ENCODE measurements around the gene UBE2K. TPM values are rescaled to one million over a fixed set of nuclear protein-coding genes. Genes with fewer than 3 reads are reported as not detected.
A peak's percentile ranks its signal among the peaks of the same experiment; 100 is the strongest.
"Not testable (repeated sequence)": the region's sequence is repeated elsewhere in the genome, so short reads cannot be mapped to it uniquely, and the experiment has no call there.

Gene UBE2K
- total RNA-seq (10 to 100 TPM; 17.6 to 63.8 (median 52.2) TPM), polyA plus RNA-seq (10 to 100 TPM; 14.5 to 58.7 TPM)
- long read RNA-seq, donor 1, full-length matches to known transcripts = 20 of 35 reads
- long read RNA-seq, donor 1, partial matches to known transcripts = 2 of 35 reads
- long read RNA-seq, donor 1, other reads (novel, unspliced or antisense) = 13 of 35 reads
- long read RNA-seq, donor 2, full-length matches to known transcripts = 34 of 116 reads
- long read RNA-seq, donor 2, partial matches to known transcripts = 71 of 116 reads
- long read RNA-seq, donor 2, other reads (novel, unspliced or antisense) = 11 of 116 reads
- long read RNA-seq, donor 3, full-length matches to known transcripts = 18 of 26 reads
- long read RNA-seq, donor 3, partial matches to known transcripts = 4 of 26 reads
- long read RNA-seq, donor 3, other reads (novel, unspliced or antisense) = 4 of 26 reads

DNA sequence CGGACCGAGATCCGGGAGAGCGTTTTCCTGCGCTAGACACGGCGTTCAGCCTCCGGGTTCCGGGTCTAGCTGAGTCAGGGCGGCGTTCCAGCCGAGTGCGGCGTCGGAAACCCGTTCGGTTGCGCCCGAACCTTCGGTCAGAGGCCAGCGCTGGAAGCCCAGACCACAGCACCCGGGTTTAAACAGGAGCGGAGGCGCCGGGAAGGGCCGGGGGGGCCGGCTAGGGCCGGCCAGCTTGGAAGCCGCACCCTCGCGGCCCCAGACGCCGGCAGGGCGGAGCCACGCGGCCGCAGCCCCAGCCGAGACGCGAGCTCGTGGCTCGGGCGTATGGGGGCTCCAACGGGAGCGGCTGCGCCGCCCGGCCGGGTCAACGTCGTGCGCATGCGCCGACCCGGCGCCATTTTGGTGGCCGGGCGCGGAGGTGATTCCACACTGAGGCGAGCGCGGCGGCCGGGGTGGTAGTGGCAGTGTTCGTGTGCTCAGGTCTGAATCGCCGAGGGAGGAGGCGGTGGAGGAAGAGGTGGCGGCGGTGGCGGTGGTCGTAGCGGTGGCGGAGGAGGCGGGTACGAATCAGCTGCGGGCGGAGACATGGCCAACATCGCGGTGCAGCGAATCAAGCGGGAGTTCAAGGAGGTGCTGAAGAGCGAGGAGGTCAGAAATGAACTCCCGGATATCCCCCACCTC is at the start of gene UBE2K:
UBE2K (plus strand) TSS at position 397 of the 684 bp plus-strand sequence; CDS start at position 589, 192 bp downstream.
- peak within 1 kb of the TSS; percentile 62 to 87 for H3K27ac ChIP-seq
- H3K9me3 ChIP-seq = no peaks in the 10 kb centered on the region
- peak; percentile 87 to 94 (median 88) for DNase-seq
- 0 to 1% (median 1%) methylated on average over 77 to 84 of the region's 84 CpGs for WGBS, 3 donors
- H3K36me3 ChIP-seq = no peaks in the 10 kb centered on the region
- no peaks in the 10 kb centered on the region for H3K27me3 ChIP-seq
- H3K4me1 ChIP-seq (ENCODE audit: insufficient read depth) = no peaks in the 10 kb centered on the region
- intact Hi-C loops (cut with DNase I) = loop anchor here in 3 of 4 donors (2.0 to 5.0 kb wide), 2 partner anchors 279 kb away; partner anchors contain the start of gene PDS5A (in 3 of the 3)
- TF ChIP-seq, protein P1, sequence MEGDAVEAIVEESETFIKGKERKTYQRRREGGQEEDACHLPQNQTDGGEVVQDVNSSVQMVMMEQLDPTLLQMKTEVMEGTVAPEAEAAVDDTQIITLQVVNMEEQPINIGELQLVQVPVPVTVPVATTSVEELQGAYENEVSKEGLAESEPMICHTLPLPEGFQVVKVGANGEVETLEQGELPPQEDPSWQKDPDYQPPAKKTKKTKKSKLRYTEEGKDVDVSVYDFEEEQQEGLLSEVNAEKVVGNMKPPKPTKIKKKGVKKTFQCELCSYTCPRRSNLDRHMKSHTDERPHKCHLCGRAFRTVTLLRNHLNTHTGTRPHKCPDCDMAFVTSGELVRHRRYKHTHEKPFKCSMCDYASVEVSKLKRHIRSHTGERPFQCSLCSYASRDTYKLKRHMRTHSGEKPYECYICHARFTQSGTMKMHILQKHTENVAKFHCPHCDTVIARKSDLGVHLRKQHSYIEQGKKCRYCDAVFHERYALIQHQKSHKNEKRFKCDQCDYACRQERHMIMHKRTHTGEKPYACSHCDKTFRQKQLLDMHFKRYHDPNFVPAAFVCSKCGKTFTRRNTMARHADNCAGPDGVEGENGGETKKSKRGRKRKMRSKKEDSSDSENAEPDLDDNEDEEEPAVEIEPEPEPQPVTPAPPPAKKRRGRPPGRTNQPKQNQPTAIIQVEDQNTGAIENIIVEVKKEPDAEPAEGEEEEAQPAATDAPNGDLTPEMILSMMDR (IDR thresholded peaks at IDR 0.05) = no peak
- TF ChIP-seq EP300 (IDR thresholded peaks at IDR 0.05) (no peak), POLR2A (IDR thresholded peaks at IDR 0.05) (peak; percentile 86)
- H3K4me3 ChIP-seq = peak within 1 kb of the TSS; percentile 90

GRCh38 chr4:39648213-39648612 is 49.7 kb upstream of the UBE2K start:
- no peak overlapping the region for H3K27ac ChIP-seq
- H3K4me3 ChIP-seq = no peak overlapping the region
- no peaks in the 10 kb centered on the region for H3K9me3 ChIP-seq
- DNase-seq = no peak
- whole genome bisulfite sequencing, 3 donors = 78 to 88% (median 82%) methylated on average over 3 of the region's 3 CpGs
- intact Hi-C loops (cut with DNase I) = no loop called here
- H3K4me1 ChIP-seq (ENCODE audit: insufficient read depth) = no peaks in the 10 kb centered on the region
- H3K27me3 ChIP-seq = no peaks in the 10 kb centered on the region
- TF ChIP-seq POLR2A (IDR thresholded peaks at IDR 0.05) (no peak), EP300 (IDR thresholded peaks at IDR 0.05) (no peak)
- TF ChIP-seq, protein P1 (IDR thresholded peaks at IDR 0.05) = no peak
- no peaks in the 10 kb centered on the region for H3K36me3 ChIP-seq

GRCh38 chr4:39648827-39649558 is 48.9 kb upstream of the UBE2K start:
- Histone ChIP-seq H3K4me3 (no peak overlapping the region), H3K27me3 (no peaks in the 10 kb centered on the region), H3K9me3 (no peaks in the 10 kb centered on the region), H3K36me3 (no peaks in the 10 kb centered on the region), H3K4me1 (ENCODE audit: insufficient read depth) (no peaks in the 10 kb centered on the region), H3K27ac (no peak overlapping the region)
- TF ChIP-seq POLR2A (IDR thresholded peaks at IDR 0.05) = no peak
- intact Hi-C loops (cut with DNase I) = no loop called here
- no peak for DNase-seq
- WGBS, 3 donors = 92 to 93% (median 93%) methylated on average over 6 of the region's 6 CpGs

GRCh38 chr4:39649639-39650265 is 48.2 kb upstream of the UBE2K start:
- intact Hi-C loops (cut with DNase I) = no loop called here
- Histone ChIP-seq H3K27me3 (no peaks in the 10 kb centered on the region), H3K4me3 (no peak overlapping the region), H3K36me3 (no peaks in the 10 kb centered on the region), H3K9me3 (no peaks in the 10 kb centered on the region), H3K27ac (no peak overlapping the region), H3K4me1 (ENCODE audit: insufficient read depth) (no peaks in the 10 kb centered on the region)
- TF ChIP-seq EP300 (IDR thresholded peaks at IDR 0.05) (no peak), POLR2A (IDR thresholded peaks at IDR 0.05) (no peak)
- TF ChIP-seq, protein P1 (IDR thresholded peaks at IDR 0.05) = no peak
- no peak for DNase-seq
- WGBS, 3 donors = 74 to 88% (median 78%) methylated on average over 2 of the region's 2 CpGs

DNA sequence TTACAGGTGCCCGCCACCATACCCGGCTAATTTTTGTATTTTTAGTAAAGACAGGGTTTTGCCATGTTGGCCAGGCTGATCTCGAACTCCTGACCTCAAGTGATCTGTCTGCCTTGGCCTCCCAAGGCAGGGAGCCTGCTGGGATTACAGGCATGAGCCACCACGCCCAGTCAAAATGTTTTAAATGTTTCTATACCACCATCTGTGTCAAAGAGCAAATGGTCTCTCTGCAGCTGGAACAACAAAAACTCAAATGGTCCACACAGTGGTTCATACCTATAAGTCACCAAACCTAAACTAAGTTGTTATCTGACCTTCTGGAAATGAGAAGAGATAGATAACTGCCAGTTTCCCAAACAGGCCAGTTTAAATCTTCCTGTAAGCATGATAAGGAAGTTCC is 46.4 kb upstream of the UBE2K start:
- DNase-seq; H3K36me3 ChIP-seq; H3K9me3 ChIP-seq; H3K4me1 ChIP-seq (ENCODE audit: insufficient read depth); intact Hi-C loops (cut with DNase I); H3K4me3 ChIP-seq; H3K27ac ChIP-seq; H3K27me3 ChIP-seq: not testable (repeated sequence)
- 94 to 100% (median 97%) methylated on average over 4 of the region's 4 CpGs for WGBS, 3 donors
